IMR-90 (cell line): ENCODE measurements around the gene MFNG. TPM values are rescaled to one million over a fixed set of nuclear protein-coding genes. Genes with fewer than 3 reads are reported as not detected.

Source experiments
- ATAC-seq: fragments of 200-7000 bp; cut with Tn5 transposase; 2 replicates; pipeline ENCODE4 v1.9.1; 2020; ENCODE audit warnings: low read depth, mild to moderate bottlenecking, moderate library complexity
- BruUV-seq: library from RNA; stranded (reverse); fragments of 400-500 nt; replicated peaks from 2 replicates; lab custom pipeline; 2021; lab: Mats Ljungman, UMichigan
- CTCF ChIA-PET: fragments of 300-600 bp; formaldehyde crosslinking; extraction: SDS; loops from one replicate; lab custom pipeline; 2021; ENCODE audit warnings: antibody characterized with exemption; lab: Yijun Ruan, JAX
- POLR2A ChIA-PET: fragments of 300-600 bp; sonication (Branson Sonifier 250); formaldehyde crosslinking; loops from one replicate; lab custom pipeline; 2022; ENCODE audit warnings: antibody characterized with exemption; ENCODE audit not compliant: unreplicated experiment; lab: Charles Lee
- DNase-seq: peaks from one replicate; pipeline ENCODE4 v3.0.0; 2013
- H2AFZ ChIP-seq: replicated peaks from 2 replicates; pipeline ENCODE3; 2013; ENCODE audit warnings: low read length, mild to moderate bottlenecking; ENCODE audit not compliant: poor library complexity
- H2AK5ac ChIP-seq: 2 replicates; pipeline ENCODE4 v1.6.1; 2013; ENCODE audit warnings: low read depth, low read length, inconsistent platforms
- H2AK9ac ChIP-seq: replicated peaks from 2 replicates; pipeline ENCODE3; 2013; ENCODE audit warnings: mild to moderate bottlenecking, low read depth, low read length, moderate library complexity; ENCODE audit not compliant: poor library complexity
- H2BK120ac ChIP-seq: 2 replicates; pipeline ENCODE4 v1.6.1; 2013; ENCODE audit warnings: low read depth, low read length, inconsistent platforms
- H2BK15ac ChIP-seq: 3 replicates; pipeline ENCODE4 v1.6.1; 2013; ENCODE audit warnings: low read depth, low read length, inconsistent platforms
- H2BK20ac ChIP-seq: 2 replicates; pipeline ENCODE4 v1.6.1; 2013; ENCODE audit warnings: low read depth, mild to moderate bottlenecking, inconsistent platforms, low read length, moderate library complexity
- H2BK5ac ChIP-seq: 2 replicates; pipeline ENCODE4 v1.6.1; 2013; ENCODE audit warnings: mild to moderate bottlenecking, low read depth, low read length, inconsistent platforms; ENCODE audit not compliant: poor library complexity, severe bottlenecking
- H3K14ac ChIP-seq: replicated peaks from 2 replicates; pipeline ENCODE4 v1.6.1; 2013; ENCODE audit warnings: low read depth, low read length, inconsistent platforms
- H3K18ac ChIP-seq: 2 replicates; pipeline ENCODE4 v1.6.1; 2013; ENCODE audit warnings: low read depth, low read length, control low read depth
- H3K23ac ChIP-seq: 2 replicates; pipeline ENCODE4 v1.6.1; 2013; ENCODE audit warnings: low read depth, low read length, inconsistent platforms
- H3K27ac ChIP-seq: 2 replicates; pipeline ENCODE4 v1.5.1; 2013; ENCODE audit warnings: mild to moderate bottlenecking, control low read depth, low read length; ENCODE audit not compliant: insufficient read depth
- H3K27me3 ChIP-seq: 2 replicates; pipeline ENCODE4 v1.6.1; 2013; ENCODE audit warnings: low read length; ENCODE audit not compliant: control insufficient read depth, insufficient read depth
- H3K36me3 ChIP-seq: 2 replicates; pipeline ENCODE4 v1.6.1; 2013; ENCODE audit warnings: low read length, mixed read lengths; ENCODE audit not compliant: control insufficient read depth, insufficient read depth
- H3K4ac ChIP-seq: 2 replicates; pipeline ENCODE4 v1.6.1; 2013; ENCODE audit warnings: low read depth, low read length, inconsistent platforms
- H3K4me1 ChIP-seq: 2 replicates; pipeline ENCODE4 v1.6.1; 2013; ENCODE audit warnings: low read length, mixed read lengths; ENCODE audit not compliant: control insufficient read depth, insufficient read depth
- H3K4me2 ChIP-seq: 2 replicates; pipeline ENCODE4 v1.6.1; 2013; ENCODE audit warnings: low read depth, mild to moderate bottlenecking, control low read depth, low read length, moderate library complexity
- H3K4me3 ChIP-seq: 2 replicates; pipeline ENCODE4 v1.5.1; 2013; ENCODE audit warnings: low read depth, mild to moderate bottlenecking, control low read depth, low read length, moderate library complexity; ENCODE audit not compliant: insufficient read depth
- H3K56ac ChIP-seq: 2 replicates; pipeline ENCODE4 v1.6.1; 2013; ENCODE audit warnings: low read length, inconsistent platforms; ENCODE audit not compliant: insufficient read depth; ENCODE audit errors: extremely low read depth
- H3K79me1 ChIP-seq, 2 experiments: 2 replicates each; pipeline ENCODE4 v1.6.1; 2013; ENCODE audit warnings: low read length in 2 of 2, inconsistent platforms in 1 of 2, low read depth in 1 of 2
- H3K9ac ChIP-seq: 2 replicates; pipeline ENCODE4 v1.6.1; 2013; ENCODE audit warnings: low read depth, low read length, control low read depth
- H3K9me1 ChIP-seq: 2 replicates; pipeline ENCODE4 v1.6.1; 2013; ENCODE audit warnings: low read length, inconsistent platforms; ENCODE audit not compliant: insufficient read depth
- H3K9me3 ChIP-seq: 2 replicates; pipeline ENCODE4 v1.6.1; 2013; ENCODE audit warnings: low read length; ENCODE audit not compliant: control insufficient read depth, insufficient read depth
- H4K20me1 ChIP-seq: 2 replicates; pipeline ENCODE4 v1.6.1; 2013; ENCODE audit warnings: low read length, inconsistent platforms; ENCODE audit not compliant: insufficient read depth
- H4K5ac ChIP-seq: 2 replicates; pipeline ENCODE4 v1.6.1; 2013; ENCODE audit warnings: mild to moderate bottlenecking, low read depth, low read length, control low read depth
- H4K8ac ChIP-seq, 2 experiments: 2 replicates each; pipeline ENCODE4 v1.6.1; 2013; ENCODE audit warnings: low read depth in 2 of 2, low read length in 2 of 2, control low read depth in 1 of 2, inconsistent platforms in 1 of 2
- H4K91ac ChIP-seq: 2 replicates; pipeline ENCODE4 v1.6.1; 2013; ENCODE audit warnings: low read depth, low read length, inconsistent platforms; ENCODE audit not compliant: insufficient read depth
- BHLHE40 ChIP-seq: fragments of 150-350 bp; IDR thresholded peaks from 2 replicates; pipeline ENCODE4 v1.6.1; 2016; ENCODE audit warnings: mild to moderate bottlenecking, low read depth, low read length
- CEBPB ChIP-seq: IDR thresholded peaks from 2 replicates; pipeline ENCODE4 v1.6.1; 2012; ENCODE audit warnings: low read depth, low read length, improper control_type of control experiment
- CHD1 ChIP-seq: IDR thresholded peaks from 2 replicates; pipeline ENCODE4 v1.6.1; 2012; ENCODE audit warnings: low read depth, low read length, improper control_type of control experiment
- CTCF ChIP-seq: conservative IDR thresholded peaks from 2 replicates; pipeline ENCODE4 v1.5.1; 2012; ENCODE audit warnings: mild to moderate bottlenecking, low read depth, low read length, improper control_type of control experiment
- ELK1 ChIP-seq: fragments of 150-350 bp; IDR thresholded peaks from 2 replicates; pipeline ENCODE4 v1.6.1; 2016; ENCODE audit warnings: low read depth, mild to moderate bottlenecking, low read length, moderate library complexity, borderline replicate concordance
- FOS ChIP-seq: fragments of 150-350 bp; IDR thresholded peaks from 2 replicates; pipeline ENCODE4 v1.6.1; 2016; ENCODE audit warnings: low read depth, low read length
- MAFK ChIP-seq: IDR thresholded peaks from 2 replicates; pipeline ENCODE4 v1.6.1; 2012; ENCODE audit warnings: low read depth, low read length, improper control_type of control experiment
- MAZ ChIP-seq: IDR thresholded peaks from 2 replicates; pipeline ENCODE4 v1.6.1; 2012; ENCODE audit warnings: low read depth, mild to moderate bottlenecking, low read length, improper control_type of control experiment, moderate library complexity, borderline replicate concordance
- MXI1 ChIP-seq: IDR thresholded peaks from 2 replicates; pipeline ENCODE4 v1.6.1; 2012; ENCODE audit warnings: low read depth, mild to moderate bottlenecking, low read length, moderate library complexity, borderline replicate concordance
- NFE2L2 ChIP-seq: fragments of 150-350 bp; IDR thresholded peaks from 2 replicates; pipeline ENCODE4 v1.6.1; 2016; ENCODE audit warnings: low read depth, mild to moderate bottlenecking, low read length
- POLR2A ChIP-seq: IDR thresholded peaks from 2 replicates; pipeline ENCODE4 v1.6.1; 2012; ENCODE audit warnings: mild to moderate bottlenecking, low read depth, low read length
- RAD21 ChIP-seq: IDR thresholded peaks from 2 replicates; pipeline ENCODE4 v1.6.1; 2012; ENCODE audit warnings: low read length, improper control_type of control experiment
- RCOR1 ChIP-seq: IDR thresholded peaks from 2 replicates; pipeline ENCODE4 v1.6.1; 2012; ENCODE audit warnings: mild to moderate bottlenecking, low read length, improper control_type of control experiment; ENCODE audit not compliant: insufficient replicate concordance
- RFX5 ChIP-seq: IDR thresholded peaks from 2 replicates; pipeline ENCODE4 v1.8.0; 2012; ENCODE audit warnings: low read depth, mild to moderate bottlenecking, low read length, moderate library complexity
- SMC3 ChIP-seq: fragments of 150-350 bp; IDR thresholded peaks from 2 replicates; pipeline ENCODE4 v1.6.1; 2016; ENCODE audit warnings: low read depth, mild to moderate bottlenecking, antibody characterized with exemption, low read length, moderate library complexity
- USF2 ChIP-seq: fragments of 150-350 bp; IDR thresholded peaks from 2 replicates; pipeline ENCODE4 v1.6.1; 2017; ENCODE audit warnings: mild to moderate bottlenecking, antibody characterized with exemption, low read length, low read depth
- WGBS, 2 experiments: methylation state at CpG; one replicate each; pipeline versions ENCODE4 v1.1.5 to v1.1.7; 2013; ENCODE audit warnings: missing lambda C conversion rate in 2 of 2; ENCODE audit not compliant: insufficient read length in 1 of 2; ENCODE audit errors: extremely low coverage in 2 of 2; 5-methylcytosine and 5-hydroxymethylcytosine counted together
- dilution Hi-C: fragments of 300-500 bp; cut with HindIII; formaldehyde crosslinking; loops from one replicate; pipeline ENCODE4 v1.14.3; 2018; ENCODE audit warnings: low sequenced_read_pairs; ENCODE audit not compliant: unreplicated experiment
- in situ Hi-C: fragments of 300-500 bp; cut with MboI; formaldehyde crosslinking; loops from 3 replicates; pipeline ENCODE4 v1.14.3; 2019; ENCODE audit warnings: low sequenced_read_pairs, inconsistent platforms, mixed read lengths
- intact Hi-C: fragments of 100-400 bp; cut with micrococcal nuclease; formaldehyde crosslinking; loops from 2 replicates; pipeline ENCODE4 v1.10.0; 2022
- polyA plus RNA-seq, 3 experiments: library from polyadenylated mRNA; depleted of rRNA; stranded (reverse); fragments of >200 nt; gene quantifications; 2 replicates each; pipeline ENCODE4 v1.2.3, GENCODE V29; 2012; ENCODE audit warnings: low replicate concordance in 1 of 3
- total RNA-seq: library from RNA; depleted of rRNA; stranded (reverse); fragments of >200 nt; gene quantifications from 2 replicates; pipeline ENCODE4 v1.2.3, GENCODE V29; 2012

Gene MFNG
- total and polyA plus RNA-seq, 2 of the 4 experiments (the other 2 are of a cell fraction): 0.15 TPM; not detected in 1

GRCh38 chr22:37482244-37482643, 3.9 kb downstream of the MFNG start:
- Histone ChIP-seq H2BK20ac (no peak overlapping the region), H3K36me3 (no peaks in the 10 kb centered on the region), H4K5ac (no peak overlapping the region), H3K18ac (no peak overlapping the region), H3K56ac (no peak overlapping the region), H3K14ac (no peak overlapping the region), H3K4me3 (no peak overlapping the region), H4K8ac (no peak overlapping the region), H3K79me1 (no peaks in the 10 kb centered on the region), H3K9ac (no peak overlapping the region), H3K27me3 (peaks cover 17% of the 10 kb centered on the region), H3K23ac (no peak overlapping the region), H3K27ac (no peak overlapping the region), H3K4me1 (peaks cover 11% of the 10 kb centered on the region), H2BK15ac (no peak overlapping the region), H3K4ac (no peak overlapping the region), H2BK5ac (no peak overlapping the region), H3K9me3 (no peaks in the 10 kb centered on the region), H4K91ac (no peak overlapping the region), H3K9me1 (no peaks in the 10 kb centered on the region), H2BK120ac (no peak overlapping the region), H2AK9ac (no peak overlapping the region), H3K4me2 (no peak overlapping the region), H2AK5ac (0 out of 2 replicates have a peak overlapping the region, but pooled peaks have one; percentile 26), H4K20me1 (no peaks in the 10 kb centered on the region), H2AFZ (no peak overlapping the region)
- 75% methylated on average over 9 of the region's 9 CpGs; no CpG with 5 or more reads in 1 of the 2 experiments for WGBS, 2 experiments
- ChIA-PET CTCF (interaction anchor here (1.0 kb wide), 1 partner anchor 10 kb away, joined by 3 read pairs; no protein-coding TSS in a partner anchor), POLR2A (no interaction called here)
- intact Hi-C loops (no loop called here), in situ Hi-C loops (no loop called here), dilution Hi-C loops (no loop called here)
- no TSS peak for BruUV-seq
- TF ChIP-seq RCOR1 (no peak), RAD21 (no peak), MXI1 (no peak), POLR2A (no peak), SMC3 (no peak), CTCF (no peak), FOS (no peak), CHD1 (no peak), ELK1 (no peak), USF2 (no peak), RFX5 (no peak), CEBPB (no peak), MAZ (no peak), MAFK (no peak), NFE2L2 (no peak), BHLHE40 (no peak)
- no peak for ATAC-seq
- peak; percentile 8 for DNase-seq
